C1 segment of cervical spinal cord (tissue), 14 donors: ENCODE results near the gene PLEKHF1.
"Not testable (repeated sequence)": the region's sequence is repeated elsewhere in the genome, so short reads cannot be mapped to it uniquely, and the experiment has no call there.

Experiments used
- DNase-seq, 14 donors: peaks; one replicate each; lab custom pipeline; 2025; lab: John Stamatoyannopoulos, UW

Gene PLEKHF1

DNA sequence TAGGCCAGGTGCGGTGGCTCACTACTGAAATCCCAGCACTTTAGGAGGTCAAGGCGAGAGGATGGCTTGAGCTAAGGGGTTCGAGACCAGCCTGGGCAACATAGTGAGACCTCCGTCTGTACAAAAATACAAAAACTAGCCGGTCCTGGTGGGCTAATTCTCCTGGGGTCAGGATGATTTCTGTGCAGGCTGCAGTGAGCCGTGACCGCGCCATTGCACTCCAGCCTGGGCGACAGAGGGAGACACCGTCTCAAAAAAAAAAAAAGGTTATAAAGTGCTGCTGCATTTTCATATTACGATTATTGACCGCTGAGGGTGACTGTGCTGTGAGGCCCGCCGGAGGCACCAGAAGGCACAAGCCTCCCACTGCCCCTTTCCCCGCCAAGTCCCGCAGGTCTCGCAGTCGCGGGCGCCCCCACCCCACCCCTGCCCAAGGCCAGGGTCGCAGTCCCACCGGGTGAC lies 477 bp upstream of the PLEKHF1 start:
- DNase-seq = no peak

DNA sequence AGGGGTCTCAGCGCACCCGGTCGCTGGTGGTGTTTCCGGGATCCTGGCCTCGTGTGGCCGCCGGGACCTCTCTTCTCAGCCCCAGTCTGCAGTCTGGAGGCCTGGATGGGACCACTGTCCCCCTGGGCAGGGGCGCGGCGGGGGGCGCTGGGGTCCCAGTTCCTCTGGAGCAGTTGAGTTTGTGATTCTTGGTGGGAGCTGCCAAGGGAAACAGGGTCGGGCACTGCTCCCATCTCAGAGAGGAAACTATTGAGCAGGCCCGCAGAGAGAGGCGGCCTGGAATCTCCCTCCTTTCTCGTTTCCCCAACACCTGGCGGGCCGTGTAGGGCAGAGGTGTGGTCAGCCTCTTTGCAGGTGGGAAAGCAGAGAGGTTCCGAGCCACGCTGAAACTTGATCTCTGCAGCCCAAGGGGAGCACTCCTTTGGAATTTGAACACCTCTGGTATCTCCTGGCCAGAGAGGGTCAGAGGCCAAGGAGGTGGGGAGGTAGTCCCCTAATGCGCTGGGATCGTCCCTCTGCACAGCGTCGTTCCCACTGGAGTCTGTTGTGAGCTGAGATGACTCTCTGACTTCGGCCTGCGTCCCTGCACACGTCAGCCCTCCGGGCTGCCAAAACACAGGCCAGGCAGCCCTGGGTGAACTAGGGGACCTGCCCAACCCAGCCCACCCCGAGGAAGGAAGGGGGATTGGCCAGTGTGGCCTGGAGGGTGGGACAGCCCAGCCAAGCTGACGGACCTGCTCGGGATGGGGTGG lies 741 bp downstream of the PLEKHF1 start:
- peak in 7 of 14 donors; percentile 19 to 79 (median 42) for DNase-seq

DNA sequence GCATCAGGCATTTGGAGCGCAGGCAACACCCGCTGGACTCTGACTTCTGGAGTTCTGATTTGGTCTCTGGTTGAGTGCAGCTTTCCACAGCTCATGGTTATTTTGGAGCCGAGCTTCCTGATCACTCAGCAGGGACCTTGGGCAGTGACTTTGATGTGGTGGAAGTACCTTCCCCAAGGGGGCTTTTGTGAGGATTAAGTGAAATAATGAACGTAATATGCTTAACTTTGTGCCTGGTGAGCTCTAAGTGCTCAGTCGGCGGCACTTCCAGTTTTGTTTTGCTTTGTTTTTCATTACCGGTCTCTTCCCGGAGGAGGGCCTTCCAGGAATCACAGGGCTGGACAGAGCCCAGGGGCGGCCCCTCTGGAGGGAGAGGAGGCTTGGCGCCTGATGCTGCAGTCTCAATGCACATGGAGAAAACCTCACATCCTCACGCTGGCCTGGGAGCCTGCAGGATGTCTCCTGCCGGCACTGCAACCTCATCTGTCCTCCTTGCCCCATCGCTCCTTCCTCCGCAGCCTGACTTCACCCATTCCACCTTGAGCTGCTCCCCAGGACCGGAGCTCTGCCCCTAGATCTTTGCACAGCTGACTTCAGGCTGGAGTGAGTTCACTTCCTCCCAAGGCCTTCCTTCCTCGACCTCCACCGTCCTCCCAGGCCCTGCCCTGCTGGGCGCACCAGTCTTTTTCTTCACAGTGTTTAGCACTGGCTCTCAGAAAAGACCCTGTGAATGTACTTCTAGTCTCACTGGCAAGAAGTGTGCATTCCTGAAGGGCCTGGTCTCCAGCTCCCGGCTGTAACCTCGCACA lies 1.5 kb downstream of the PLEKHF1 start:
- peak in 7 of 14 donors; percentile 13 to 82 (median 42) for DNase-seq

DNA sequence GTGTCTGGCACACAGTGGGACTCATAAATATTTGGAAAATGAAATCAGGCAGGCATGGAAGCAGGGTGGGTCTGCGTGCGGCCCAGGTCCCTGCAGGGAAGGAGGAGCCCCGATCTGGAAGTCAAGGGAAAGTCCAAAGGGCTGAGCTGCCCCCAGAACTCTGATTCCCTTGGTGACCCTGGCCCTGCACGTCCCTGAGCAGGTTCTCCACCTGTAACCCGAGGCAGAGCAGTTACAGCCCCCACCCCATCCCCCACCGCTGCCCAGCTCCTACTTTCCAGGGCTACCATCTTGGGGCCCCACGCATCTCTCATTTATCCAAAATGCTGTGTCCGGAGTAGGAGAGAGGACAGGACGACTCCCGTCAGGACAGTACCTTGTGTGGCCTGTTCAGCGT lies 2.1 kb downstream of the PLEKHF1 start:
- DNase-seq = no peak

DNA sequence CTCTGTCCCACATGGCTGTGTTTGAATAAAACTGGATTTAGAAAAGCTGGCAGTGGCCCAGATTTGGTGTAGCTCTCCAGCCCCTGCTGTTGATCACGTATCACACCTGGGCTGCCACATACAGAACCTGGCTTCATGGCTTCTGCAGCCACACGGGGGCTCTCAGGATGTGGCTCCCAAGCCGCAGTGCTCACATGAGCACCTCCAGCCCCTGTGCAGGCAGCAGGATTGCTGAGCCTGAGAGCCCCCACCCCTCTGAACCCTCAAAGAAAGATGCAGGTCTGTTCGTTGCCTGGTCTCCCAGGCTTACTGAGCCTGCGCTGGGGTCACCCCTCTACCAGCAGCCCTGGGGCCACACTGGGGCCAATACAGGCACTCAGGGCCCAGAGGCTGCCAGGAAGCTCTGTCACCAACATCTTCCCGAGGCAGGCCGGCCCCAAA lies 2.7 kb downstream of the PLEKHF1 start:
- no peak for DNase-seq

DNA sequence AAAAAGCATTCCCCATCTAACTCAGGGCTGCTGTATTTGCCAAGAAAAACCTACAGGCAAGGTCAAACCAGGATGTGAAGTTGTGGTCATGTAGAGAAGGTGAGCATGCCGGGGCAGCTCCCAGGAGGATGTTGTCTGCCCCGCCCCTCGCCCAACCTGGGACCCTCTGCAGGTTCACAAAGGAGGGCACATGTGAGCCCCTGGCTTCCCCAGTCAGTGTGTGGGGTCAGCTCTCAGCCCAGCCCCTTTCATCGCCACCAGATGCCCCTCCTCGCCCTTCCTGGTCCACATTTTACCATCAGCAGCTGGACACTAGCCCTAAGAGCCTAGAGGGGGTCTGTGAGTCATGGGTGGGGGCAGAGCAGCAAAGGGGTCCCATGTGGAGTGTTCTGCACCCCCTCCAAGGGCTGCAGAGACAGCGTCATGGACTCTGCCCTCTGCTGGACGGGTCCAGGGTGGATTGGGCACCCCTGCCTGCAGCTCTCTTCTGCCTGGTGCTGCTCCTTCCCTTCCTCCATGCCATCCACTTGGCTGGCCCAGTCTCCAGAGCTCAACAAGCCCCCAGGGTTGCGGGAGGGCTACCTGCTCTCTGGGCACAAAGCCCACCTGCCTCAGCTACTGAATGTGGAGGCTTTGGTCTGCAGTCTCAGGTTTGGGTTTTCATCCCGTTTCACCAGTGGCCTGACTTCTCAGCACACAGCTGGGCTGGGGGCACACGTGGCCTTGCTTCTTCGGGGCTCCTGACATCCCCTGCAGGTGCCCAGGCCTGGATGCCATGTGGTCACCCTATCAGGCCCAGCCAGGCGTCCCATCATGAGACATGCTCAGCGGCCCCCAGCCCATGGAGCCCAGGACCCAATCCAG lies 3.7 kb downstream of the PLEKHF1 start:
- DNase-seq = no peak

DNA sequence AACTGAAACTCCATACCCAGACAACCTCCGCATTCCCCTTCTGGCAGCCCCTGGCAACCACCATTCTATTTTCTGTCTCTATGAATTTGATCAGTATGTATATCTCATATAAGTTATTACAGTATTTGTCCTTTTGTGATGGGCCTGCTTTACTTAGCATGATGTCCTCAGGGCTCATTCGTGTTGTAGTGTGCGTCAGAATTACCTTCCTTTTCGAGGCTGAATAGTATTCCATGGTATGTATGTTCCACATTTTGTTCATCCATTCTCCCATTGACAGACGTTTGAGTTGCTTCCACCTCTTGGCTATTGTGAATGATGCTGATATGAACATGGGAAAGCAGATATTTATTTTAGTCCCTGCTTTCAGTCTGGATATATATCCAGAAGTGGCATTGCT lies 5.0 kb downstream of the PLEKHF1 start:
- DNase-seq = no peak

DNA sequence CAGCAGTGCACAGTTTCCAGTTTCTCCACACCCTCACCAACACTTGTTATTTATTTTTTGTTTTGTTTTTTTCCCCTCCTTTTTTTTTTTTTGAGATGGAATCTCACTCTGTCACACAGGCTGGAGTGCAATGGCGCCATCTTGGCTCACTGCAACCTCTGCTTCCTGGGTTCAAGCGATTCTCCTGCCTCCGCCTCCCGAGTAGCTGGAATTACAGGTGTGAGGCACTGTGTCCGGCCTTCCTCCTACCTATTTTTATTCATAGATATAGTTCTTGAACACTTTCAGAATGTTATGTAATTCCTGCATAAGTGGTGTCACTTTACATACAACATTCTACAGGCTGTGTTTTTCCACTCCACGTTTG lies 5.7 kb downstream of the PLEKHF1 start:
- not testable (repeated sequence) for DNase-seq

DNA sequence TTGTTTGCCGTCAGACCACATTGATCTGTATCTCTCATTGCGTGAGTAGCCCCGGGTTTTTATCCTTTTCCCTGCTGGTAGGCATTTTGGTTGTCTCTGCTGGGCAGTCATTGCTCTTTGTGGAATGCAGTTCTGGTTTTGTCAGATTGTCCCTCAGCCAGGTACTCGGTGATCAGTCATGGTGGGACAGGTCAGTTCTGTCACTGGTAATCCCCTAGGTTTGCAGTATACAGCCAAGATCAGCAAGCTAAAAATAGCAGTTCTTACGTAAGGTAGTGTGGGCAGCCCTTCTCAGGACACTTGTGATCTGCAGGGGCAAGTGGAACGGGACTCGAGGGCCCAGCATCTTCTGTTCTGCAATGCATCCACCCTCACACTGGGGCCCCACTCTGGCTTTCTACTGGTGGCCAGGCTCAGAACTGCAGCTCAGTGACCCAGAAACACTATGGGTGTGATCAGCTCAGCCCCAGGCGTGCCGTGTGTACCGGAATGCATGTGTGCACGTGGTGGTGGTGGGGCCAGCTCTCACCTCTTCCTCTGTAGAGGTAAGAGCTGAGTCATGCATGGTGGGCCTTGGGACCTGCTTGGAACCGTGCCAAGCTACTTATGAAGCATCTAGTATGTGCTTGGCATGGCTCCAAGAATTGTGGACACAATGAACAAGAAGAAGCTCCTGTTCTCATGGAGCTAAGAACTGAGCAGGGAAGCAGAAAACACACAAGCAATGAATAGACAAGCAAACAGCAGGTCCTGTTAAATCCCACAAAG lies 6.3 kb downstream of the PLEKHF1 start:
- DNase-seq = peak in 1 of 14 donors; percentile 40

DNA sequence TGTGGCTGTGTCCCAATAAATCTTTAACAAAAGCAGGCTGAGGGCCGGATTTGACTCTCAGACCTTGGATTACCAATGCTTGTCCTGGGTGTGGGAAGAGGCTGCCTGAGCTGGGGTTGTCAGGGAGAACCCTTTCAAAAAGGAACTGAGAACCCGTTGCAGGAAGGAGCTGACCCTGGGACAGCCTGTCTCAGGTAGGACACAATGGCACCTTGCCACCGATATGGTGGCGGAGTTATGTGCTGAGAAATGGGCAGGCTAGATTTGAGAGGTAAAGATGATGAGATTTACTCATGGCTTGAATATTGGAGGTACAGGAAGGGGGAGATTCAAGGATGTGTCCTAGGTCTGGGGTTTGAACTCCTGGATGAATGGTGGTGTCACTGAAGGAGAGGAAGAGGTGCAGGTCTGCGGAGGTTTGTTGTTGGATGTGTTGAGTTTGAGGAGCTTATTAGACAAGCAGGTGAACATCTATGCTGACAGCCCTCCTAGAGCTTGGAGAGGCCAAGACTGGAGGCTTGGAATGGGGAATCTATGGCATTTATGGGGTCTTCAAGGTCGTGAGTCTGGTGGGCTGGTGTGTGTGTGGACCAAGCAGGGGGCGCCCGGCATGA lies 7.2 kb downstream of the PLEKHF1 start:
- no peak for DNase-seq

DNA sequence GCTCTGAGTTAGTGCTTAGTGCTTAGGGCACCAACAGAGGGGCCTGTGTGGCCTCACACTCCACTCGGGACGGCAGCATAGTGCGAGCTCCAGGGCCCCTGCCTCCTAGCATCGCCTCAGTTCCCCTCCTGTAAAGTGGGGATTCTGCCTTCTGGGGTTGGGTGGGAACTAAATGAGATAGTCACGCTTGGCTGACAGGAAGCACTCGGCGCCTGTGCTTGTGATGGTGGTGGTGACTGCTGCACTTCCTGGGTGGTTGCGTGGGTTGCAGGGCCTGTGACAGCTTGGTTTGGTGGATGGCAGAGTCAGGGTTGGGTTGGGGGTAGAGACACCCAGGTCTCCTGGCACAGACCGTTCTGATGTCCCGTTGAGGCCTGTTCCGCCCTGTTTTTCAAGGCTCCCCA lies 7.7 kb downstream of the PLEKHF1 start:
- no peak for DNase-seq

DNA sequence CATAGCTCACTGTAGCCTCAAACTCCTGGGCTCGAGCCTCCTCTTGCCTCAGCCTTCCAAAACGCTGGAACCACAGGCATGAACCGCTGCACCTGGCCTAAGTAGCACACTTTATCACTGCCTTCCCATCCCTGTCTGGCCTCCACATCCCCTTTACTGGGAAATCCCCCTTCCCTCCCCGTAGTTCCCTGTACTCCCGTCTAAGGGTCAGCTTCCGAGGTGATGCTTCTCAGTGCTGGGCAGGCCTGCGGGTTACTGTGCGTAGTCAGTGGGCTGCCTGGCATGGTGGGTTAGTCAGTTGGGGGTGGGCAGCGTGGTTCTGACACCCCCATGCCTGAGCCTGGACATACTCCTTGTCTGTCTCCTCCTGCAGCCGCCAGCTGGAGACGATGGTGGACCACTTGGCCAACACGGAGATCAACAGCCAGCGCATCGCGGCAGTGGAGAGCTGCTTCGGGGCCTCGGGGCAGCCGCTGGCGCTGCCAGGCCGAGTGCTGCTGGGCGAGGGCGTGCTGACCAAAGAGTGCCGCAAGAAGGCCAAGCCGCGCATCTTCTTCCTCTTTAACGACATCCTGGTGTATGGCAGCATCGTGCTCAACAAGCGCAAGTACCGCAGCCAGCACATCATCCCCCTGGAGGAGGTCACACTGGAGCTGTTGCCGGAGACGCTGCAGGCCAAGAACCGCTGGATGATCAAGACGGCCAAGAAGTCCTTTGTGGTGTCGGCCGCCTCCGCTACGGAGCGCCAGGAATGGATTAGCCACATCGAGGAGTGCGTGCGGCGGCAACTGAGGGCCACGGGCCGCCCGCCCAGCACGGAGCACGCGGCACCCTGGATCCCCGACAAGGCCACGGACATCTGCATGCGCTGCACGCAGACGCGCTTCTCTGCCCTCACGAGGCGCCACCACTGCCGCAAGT lies 8.4 kb downstream of the PLEKHF1 start:
- DNase-seq = no peak

DNA sequence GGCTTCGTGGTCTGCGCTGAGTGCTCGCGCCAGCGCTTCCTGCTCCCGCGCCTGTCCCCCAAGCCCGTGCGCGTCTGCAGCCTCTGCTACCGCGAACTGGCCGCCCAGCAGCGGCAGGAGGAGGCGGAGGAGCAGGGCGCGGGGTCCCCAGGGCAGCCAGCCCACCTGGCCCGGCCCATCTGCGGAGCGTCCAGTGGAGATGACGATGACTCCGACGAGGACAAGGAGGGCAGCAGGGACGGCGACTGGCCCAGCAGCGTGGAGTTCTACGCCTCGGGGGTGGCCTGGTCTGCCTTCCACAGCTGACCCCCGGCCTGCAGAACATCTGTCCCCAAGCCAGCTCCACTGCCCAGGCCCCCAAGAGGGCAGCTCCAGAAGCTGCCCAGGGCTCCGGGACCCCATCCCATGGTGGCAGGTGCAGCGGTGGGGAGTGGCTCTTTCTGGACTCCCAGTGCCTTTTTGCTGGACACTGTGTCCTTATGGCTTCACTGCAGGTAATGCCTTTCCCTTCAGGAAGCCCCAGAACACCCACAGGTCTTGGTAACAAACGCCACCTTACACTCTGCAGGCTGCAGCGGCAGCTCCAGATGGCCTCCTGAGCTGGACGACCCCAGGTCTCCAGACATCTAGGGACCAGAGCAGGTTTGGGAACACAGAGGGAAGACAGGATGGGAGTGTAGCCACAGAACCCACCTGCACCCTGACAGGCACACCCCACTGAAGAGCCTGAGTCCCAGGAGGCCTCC lies 9.3 kb downstream of the PLEKHF1 start:
- DNase-seq = no peak

DNA sequence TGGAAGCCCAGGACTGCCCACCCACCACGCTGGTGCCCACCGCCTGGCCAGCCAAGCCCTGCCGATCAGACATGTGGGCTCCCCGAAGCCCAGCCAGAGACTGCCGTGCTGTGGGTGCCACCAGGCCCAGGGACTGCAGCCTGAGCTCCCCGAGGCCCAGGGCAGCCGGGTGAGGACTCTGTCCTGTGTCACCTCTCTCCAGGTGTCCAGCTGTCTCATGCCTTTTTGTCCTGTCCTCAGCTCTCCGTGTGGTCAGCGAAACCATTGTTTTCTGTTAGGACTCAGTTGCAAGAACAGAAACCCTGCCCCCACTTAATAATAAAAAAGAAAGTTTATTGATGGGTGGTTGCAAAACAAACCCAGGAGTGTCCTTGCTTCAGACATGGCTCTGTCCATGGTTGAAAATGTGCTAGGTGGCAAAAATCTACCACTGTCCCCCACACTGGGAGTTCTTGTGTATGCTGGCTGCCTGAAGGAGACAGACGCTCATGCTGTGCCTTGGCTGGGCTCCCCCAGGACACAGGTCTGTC lies 9.9 kb downstream of the PLEKHF1 start:
- DNase-seq = peak in 1 of 14 donors; percentile 88

DNA sequence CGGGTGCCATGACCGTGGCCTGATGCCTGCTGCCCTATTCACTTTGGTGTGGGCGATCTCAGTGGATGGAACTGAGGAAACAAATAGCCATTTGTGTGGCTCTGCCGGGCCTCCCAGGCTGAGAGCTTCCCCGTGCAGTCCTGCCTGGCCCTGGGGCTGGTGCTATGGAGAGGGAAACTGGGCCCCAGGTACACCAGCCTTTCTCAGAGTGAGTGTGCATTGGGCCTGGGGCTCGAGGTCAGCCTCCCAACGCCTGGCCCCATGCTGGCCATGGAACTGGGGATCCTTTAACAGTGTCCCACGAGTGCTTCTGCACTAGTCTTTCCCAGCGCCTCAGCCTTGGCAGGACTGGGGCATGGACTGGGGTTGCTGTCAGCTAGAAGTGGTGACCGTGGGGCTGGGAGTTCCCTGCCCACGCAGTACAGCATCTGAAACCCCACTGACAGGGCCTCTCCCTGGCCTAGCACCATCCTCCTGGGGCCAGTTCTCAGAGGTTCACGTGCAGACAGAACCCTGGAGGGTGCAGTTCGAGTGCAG lies 10.5 kb downstream of the PLEKHF1 start:
- peak in 11 of 14 donors; percentile 45 to 76 (median 55) for DNase-seq

DNA sequence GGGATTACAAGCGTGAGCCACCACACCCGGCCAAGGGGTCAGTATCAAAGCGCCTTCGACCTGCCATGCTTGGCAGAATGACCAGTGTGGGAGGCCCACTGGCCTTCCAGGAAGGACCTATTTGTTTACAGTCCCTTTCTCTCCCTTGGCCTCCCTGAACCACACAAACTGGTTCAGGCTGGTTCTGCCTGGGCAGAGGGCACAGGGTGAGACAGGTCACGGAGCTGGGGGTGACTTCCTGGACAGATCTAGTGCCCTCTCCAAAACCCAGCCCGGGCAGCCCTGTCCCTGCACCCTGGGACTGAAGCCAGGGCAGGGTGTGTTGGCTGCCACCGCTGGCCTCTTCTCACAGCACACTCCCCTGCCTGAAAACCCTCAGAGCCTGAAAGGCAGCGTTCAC lies 11.3 kb downstream of the PLEKHF1 start:
- DNase-seq = peak in 6 of 14 donors; percentile 15 to 54 (median 24)

DNA sequence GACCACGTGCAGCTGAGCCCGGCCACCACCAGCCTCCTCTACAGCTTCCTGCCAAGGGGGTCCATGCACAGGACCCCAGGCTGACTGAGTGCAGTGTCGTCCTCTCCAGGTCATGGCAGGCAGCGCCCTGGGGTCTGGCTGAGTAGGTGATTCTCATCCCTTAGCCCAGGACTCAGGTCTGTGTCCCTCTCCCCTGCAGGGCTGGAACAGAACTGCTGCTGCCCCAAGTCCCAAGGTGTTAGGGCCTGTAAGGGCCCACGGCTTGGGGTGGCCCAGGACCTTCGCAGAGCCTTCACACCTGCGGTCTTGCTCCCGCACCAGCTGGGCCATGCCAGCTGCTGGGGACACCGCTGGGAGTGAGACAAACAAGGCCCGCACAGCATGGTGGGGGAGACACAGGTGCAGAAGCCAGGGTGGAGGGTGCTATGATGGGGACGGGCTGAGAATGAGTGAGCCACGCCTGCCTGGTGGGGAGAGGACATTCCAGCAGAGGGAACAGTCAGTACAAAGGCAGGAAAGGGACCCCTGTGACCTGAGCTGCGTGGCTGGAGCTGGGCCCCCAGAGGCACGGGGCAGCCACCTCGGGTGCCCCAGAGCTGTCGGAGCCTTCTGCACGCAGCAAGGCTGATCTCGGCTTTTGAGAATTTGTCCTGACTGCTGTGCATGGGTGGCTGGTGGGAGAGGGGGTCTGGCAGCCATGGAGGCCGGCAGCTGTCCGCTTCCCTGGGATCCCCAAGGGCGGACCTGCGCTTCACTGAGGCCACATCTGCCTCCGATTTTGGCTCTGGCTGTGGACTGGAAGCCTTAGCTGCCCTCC lies 11.9 kb downstream of the PLEKHF1 start:
- no peak for DNase-seq
